GM12801 (cell line): ENCODE results near the gene DPYSL3.

Experiments
- CTCF ChIP-seq: IDR thresholded peaks from one replicate; pipeline ENCODE4 v1.5.1; 2011; ENCODE audit warnings: control low read depth; ENCODE audit not compliant: insufficient read length; ENCODE audit errors: extremely low read depth

Gene DPYSL3

GRCh38 chr5:147523069-147523468 is 13.2 kb upstream of the DPYSL3 start:
- TF ChIP-seq CTCF = no peak

GRCh38 chr5:147522435-147522834 is 12.6 kb upstream of the DPYSL3 start:
- TF ChIP-seq CTCF = no peak

GRCh38 chr5:147520450-147520849 is 10.6 kb upstream of the DPYSL3 start:
- TF ChIP-seq CTCF = no peak

GRCh38 chr5:147519380-147519779 is 9.5 kb upstream of the DPYSL3 start:
- TF ChIP-seq CTCF = no peak

- TF ChIP-seq CTCF = no peak
These were observed 7.5 kb upstream of the DPYSL3 start for GRCh38 chr5:147517383-147517782.

- no peak for TF ChIP-seq CTCF
These were observed 5.4 kb upstream of the DPYSL3 start for GRCh38 chr5:147515269-147515668.

GRCh38 chr5:147512659-147513379 is 3.0 kb upstream of the DPYSL3 start:
- no peak for TF ChIP-seq CTCF
